K562 (cell line): ENCODE measurements around the gene CMTR1. TPM values are rescaled to one million over a fixed set of nuclear protein-coding genes. Genes with fewer than 3 reads are reported as not detected.

Experiments
- BMI1 ChIP-seq: fragments of 150-350 bp; IDR thresholded peaks from 2 replicates; pipeline ENCODE4 v1.6.1; 2014; ENCODE audit warnings: low read length
- FUS ChIP-seq: fragments of 200-400 bp; formaldehyde crosslinking; optimal IDR thresholded peaks from 2 replicates; pipeline ENCODE3; 2017; ENCODE audit warnings: low read depth, low read length
- HDAC3 ChIP-seq: fragments of 450-650 bp; IDR thresholded peaks from 2 replicates; pipeline ENCODE4 v1.6.1; 2018; ENCODE audit warnings: borderline replicate concordance, mild to moderate bottlenecking, moderate library complexity; ENCODE audit not compliant: partially characterized antibody
- HLTF ChIP-seq: fragments of 450-650 bp; IDR thresholded peaks from 2 replicates; pipeline ENCODE4 v1.6.1; 2016
- SP2 ChIP-seq: IDR thresholded peaks from 2 replicates; pipeline ENCODE4 v1.6.1; 2011; ENCODE audit warnings: mild to moderate bottlenecking, low read depth, low read length, moderate library complexity; ENCODE audit not compliant: poor library complexity, severe bottlenecking; ENCODE audit errors: extremely low read depth
- ZNF766 ChIP-seq: fragments of 200-800 bp; sonication (Bioruptor generic); conservative IDR thresholded peaks from 2 replicates; pipeline ENCODE4 v1.6.1; 2016; ENCODE audit warnings: missing genetic modification characterization, missing compliant biosample characterization
- polyA plus RNA-seq, 8 experiments: library from polyadenylated mRNA; depleted of rRNA in 4 of 8; stranded (reverse) in 5 of 8; unstranded in 3 of 8; fragments of >200 nt; fragmentation: Nextera tagmentation in 2 of 8; fragmentation: Illumina TruSeq in 1 of 8; extraction: Ambion mirVana in 2 of 8; extraction: Trizol in 1 of 8; gene quantifications; 2 replicates each; pipeline versions ENCODE4 v1.2.1 to v1.2.3, GENCODE V29; 2011 to 2014; ENCODE audit warnings: inconsistent platforms in 1 of 8, missing spikeins in 1 of 8
- total RNA-seq, 7 experiments: library from RNA; depleted of rRNA in 6 of 7; stranded (reverse); fragments of >200 nt in 6 of 7; fragmentation: Illumina TruSeq in 2 of 7; extraction: Trizol in 2 of 7; gene quantifications; 2 replicates each; pipeline versions ENCODE4 v1.2.1 to v1.2.3, GENCODE V29; 2011 to 2021; ENCODE audit warnings: low replicate concordance in 1 of 7
- TF ChIP-seq, protein P1 (sequence below): sonication (generic); formaldehyde crosslinking; IDR thresholded peaks from 2 replicates; pipeline ENCODE4 v1.8.0; 2022; ENCODE audit warnings: missing genetic modification reagents, mild to moderate bottlenecking, borderline replicate concordance
- TF ChIP-seq, protein P2 (sequence below): sonication (generic); formaldehyde crosslinking; IDR thresholded peaks from 2 replicates; pipeline ENCODE4 v1.8.0; 2023; ENCODE audit warnings: missing genetic modification reagents, mild to moderate bottlenecking, borderline replicate concordance

The CMTR1 gene
- total and polyA plus RNA-seq, 9 of the 15 experiments (the other 6 are each of a cell fraction or from before 2014, with no cell fraction given) = 2.9 to 63.5 (median 49.5) TPM

DNA sequence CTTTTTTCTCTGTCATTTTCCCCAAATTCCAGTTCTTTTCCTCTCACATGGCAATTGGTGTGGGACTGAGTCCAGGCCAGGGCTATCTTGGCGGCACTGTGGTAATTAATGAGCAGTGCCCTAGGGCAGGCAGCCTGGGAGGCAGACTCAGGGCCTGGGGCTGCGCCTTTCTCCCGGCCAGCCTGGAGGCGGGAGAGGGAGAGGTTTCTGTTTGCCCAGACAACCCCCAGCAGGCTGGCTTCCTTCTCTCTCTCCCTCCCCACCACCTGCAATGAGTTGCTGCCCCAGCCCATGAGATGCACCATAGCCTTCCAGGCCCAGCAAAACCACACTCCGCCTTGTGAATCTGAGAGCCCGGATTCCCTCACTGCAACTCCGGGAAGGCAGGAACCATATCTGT lies 81.8 kb downstream of the CMTR1 start (continued):
- TF ChIP-seq HDAC3 = no peak
- TF ChIP-seq, protein P1, sequence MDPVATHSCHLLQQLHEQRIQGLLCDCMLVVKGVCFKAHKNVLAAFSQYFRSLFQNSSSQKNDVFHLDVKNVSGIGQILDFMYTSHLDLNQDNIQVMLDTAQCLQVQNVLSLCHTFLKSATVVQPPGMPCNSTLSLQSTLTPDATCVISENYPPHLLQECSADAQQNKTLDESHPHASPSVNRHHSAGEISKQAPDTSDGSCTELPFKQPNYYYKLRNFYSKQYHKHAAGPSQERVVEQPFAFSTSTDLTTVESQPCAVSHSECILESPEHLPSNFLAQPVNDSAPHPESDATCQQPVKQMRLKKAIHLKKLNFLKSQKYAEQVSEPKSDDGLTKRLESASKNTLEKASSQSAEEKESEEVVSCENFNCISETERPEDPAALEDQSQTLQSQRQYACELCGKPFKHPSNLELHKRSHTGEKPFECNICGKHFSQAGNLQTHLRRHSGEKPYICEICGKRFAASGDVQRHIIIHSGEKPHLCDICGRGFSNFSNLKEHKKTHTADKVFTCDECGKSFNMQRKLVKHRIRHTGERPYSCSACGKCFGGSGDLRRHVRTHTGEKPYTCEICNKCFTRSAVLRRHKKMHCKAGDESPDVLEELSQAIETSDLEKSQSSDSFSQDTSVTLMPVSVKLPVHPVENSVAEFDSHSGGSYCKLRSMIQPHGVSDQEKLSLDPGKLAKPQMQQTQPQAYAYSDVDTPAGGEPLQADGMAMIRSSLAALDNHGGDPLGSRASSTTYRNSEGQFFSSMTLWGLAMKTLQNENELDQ = no peak
- TF ChIP-seq ZNF766 = no peak
- TF ChIP-seq FUS = no peak
- no peak for TF ChIP-seq SP2
- TF ChIP-seq HLTF = no peak
- TF ChIP-seq BMI1 = no peak
- TF ChIP-seq, protein P2, sequence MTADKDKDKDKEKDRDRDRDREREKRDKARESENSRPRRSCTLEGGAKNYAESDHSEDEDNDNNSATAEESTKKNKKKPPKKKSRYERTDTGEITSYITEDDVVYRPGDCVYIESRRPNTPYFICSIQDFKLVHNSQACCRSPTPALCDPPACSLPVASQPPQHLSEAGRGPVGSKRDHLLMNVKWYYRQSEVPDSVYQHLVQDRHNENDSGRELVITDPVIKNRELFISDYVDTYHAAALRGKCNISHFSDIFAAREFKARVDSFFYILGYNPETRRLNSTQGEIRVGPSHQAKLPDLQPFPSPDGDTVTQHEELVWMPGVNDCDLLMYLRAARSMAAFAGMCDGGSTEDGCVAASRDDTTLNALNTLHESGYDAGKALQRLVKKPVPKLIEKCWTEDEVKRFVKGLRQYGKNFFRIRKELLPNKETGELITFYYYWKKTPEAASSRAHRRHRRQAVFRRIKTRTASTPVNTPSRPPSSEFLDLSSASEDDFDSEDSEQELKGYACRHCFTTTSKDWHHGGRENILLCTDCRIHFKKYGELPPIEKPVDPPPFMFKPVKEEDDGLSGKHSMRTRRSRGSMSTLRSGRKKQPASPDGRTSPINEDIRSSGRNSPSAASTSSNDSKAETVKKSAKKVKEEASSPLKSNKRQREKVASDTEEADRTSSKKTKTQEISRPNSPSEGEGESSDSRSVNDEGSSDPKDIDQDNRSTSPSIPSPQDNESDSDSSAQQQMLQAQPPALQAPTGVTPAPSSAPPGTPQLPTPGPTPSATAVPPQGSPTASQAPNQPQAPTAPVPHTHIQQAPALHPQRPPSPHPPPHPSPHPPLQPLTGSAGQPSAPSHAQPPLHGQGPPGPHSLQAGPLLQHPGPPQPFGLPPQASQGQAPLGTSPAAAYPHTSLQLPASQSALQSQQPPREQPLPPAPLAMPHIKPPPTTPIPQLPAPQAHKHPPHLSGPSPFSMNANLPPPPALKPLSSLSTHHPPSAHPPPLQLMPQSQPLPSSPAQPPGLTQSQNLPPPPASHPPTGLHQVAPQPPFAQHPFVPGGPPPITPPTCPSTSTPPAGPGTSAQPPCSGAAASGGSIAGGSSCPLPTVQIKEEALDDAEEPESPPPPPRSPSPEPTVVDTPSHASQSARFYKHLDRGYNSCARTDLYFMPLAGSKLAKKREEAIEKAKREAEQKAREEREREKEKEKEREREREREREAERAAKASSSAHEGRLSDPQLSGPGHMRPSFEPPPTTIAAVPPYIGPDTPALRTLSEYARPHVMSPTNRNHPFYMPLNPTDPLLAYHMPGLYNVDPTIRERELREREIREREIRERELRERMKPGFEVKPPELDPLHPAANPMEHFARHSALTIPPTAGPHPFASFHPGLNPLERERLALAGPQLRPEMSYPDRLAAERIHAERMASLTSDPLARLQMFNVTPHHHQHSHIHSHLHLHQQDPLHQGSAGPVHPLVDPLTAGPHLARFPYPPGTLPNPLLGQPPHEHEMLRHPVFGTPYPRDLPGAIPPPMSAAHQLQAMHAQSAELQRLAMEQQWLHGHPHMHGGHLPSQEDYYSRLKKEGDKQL (CRISPR knock-in tag) = no peak
